Adrenal gland (tissue), 12 donors: ENCODE measurements around the gene STX8. TPM values are rescaled to one million over a fixed set of nuclear protein-coding genes. Genes with fewer than 3 reads are reported as not detected.
"Not testable (repeated sequence)": the region's sequence is repeated elsewhere in the genome, so short reads cannot be mapped to it uniquely, and the experiment has no call there.

Source experiments
- DNase-seq, 7 donors: peaks; one replicate each; pipeline ENCODE4 v3.0.0-alpha.2; 2019 to 2020
- H3K27ac ChIP-seq, 5 donors: fragments of 200-600 bp; sonication (generic) in 4 of 5; 1 replicate in 3 of 5; 2 replicates in 2 of 5; pipeline versions ENCODE4 v1.5.1 to v1.8.0; 2016 to 2020; ENCODE audit warnings: mild to moderate bottlenecking in 1 of 5
- H3K27me3 ChIP-seq: fragments of 200-600 bp; 2 replicates; pipeline ENCODE4 v1.8.0; 2021
- H3K36me3 ChIP-seq, 2 donors: fragments of 200-600 bp; replicated peaks in 1 of 2; 1 replicate in 1 of 2; 2 replicates in 1 of 2; pipeline versions ENCODE4 v1.5.1 to v1.8.0; 2018 to 2022
- H3K4me1 ChIP-seq, 2 donors: fragments of 200-600 bp; replicated peaks in 1 of 2; 1 replicate in 1 of 2; 2 replicates in 1 of 2; pipeline versions ENCODE4 v1.5.1 to v1.8.0; 2018 to 2021
- H3K4me3 ChIP-seq, 4 donors: fragments of 200-600 bp; sonication (generic) in 3 of 4; one replicate each; pipeline ENCODE4 v1.5.1; 2016 to 2018
- H3K9me3 ChIP-seq, 3 donors: fragments of 200-600 bp; sonication (generic) in 1 of 3; replicated peaks in 1 of 3; 1 replicate in 2 of 3; 2 replicates in 1 of 3; pipeline versions ENCODE4 v1.5.1 to v1.8.0; 2016 to 2021
- POLR2A ChIP-seq, 2 donors: fragments of 450-650 bp; IDR thresholded peaks; one replicate each; pipeline ENCODE4 v1.6.1; 2017; ENCODE audit warnings: antibody characterized with exemption in 2 of 2, mild to moderate bottlenecking in 2 of 2, moderate library complexity in 1 of 2
- WGBS, 4 donors: extraction: QIAGEN DNeasy Blood & Tissue Kit in 2 of 4; methylation state at CpG; one replicate each; pipeline versions ENCODE4 v1.1.5 to v1.1.7; 2013 to 2017; 5-methylcytosine and 5-hydroxymethylcytosine counted together
- intact Hi-C, 2 donors: fragments of 100-400 bp; cut with DNase I; formaldehyde crosslinking; loops; one replicate each; pipeline versions ENCODE4 v1.14.1 to v1.15.0; 2022 to 2023
- polyA plus RNA-seq, 3 donors: library from polyadenylated mRNA; stranded (reverse); fragments of 200-250 nt in 2 of 3; fragments of 350-450 nt in 1 of 3; fragmentation: Illumina TruSeq in 1 of 3; extraction: RNeasy Lipid Tissue Mini Kit (QIAGEN cat#74804) in 1 of 3; gene quantifications; one replicate each; pipeline ENCODE4 v1.2.3, GENCODE V29; 2013 to 2014
- total RNA-seq, 9 donors: library from RNA; depleted of rRNA in 4 of 9; stranded (reverse); fragments of >200 nt in 4 of 9; fragments of 120-200 nt in 1 of 9; fragmentation: NEBNext Ultra II Directional in 1 of 9; extraction: Animal tissue kit (Norgen Biotek cat#: 25700) in 1 of 9; gene quantifications; one replicate each; pipeline versions ENCODE4 v1.1.0 to v1.2.4, GENCODE V29; 2013 to 2023
- TF ChIP-seq, protein P1 (sequence below), 6 experiments: fragments of 450-650 bp in 4 of 6; fragments of 200-600 bp in 2 of 6; sonication (generic) in 1 of 6; IDR thresholded peaks; 1 replicate in 5 of 6; 2 replicates in 1 of 6; pipeline versions ENCODE4 v1.5.1 to v1.8.0; 2016 to 2021; ENCODE audit warnings: antibody characterized with exemption in 6 of 6, mild to moderate bottlenecking in 2 of 6, moderate library complexity in 1 of 6
- donor health status: healthy with polysubstance abuse.
- donor health status: Bipolar disorder and iron deficiency.
- donor health status: DM: yes; HTN: yes; CAD: no.
- donor health status: DM: no; HTN: no; CAD: no.
- donor health status: DM: no; HTN: no; CAD: no.
- donor health status: DM: yes; HTN: yes; CAD: no.

The STX8 gene
- total and polyA plus RNA-seq, 12 donors = 21.9 to 94.1 (median 72.3) TPM

GRCh38 chr17:9383826-9384225, 191.8 kb downstream of the STX8 start:
- no peaks in the 10 kb centered on the region for H3K36me3 ChIP-seq
- H3K4me3 ChIP-seq = no peak overlapping the region
- no peaks in the 10 kb centered on the region for H3K27me3 ChIP-seq
- H3K4me1 ChIP-seq = no peaks in the 10 kb centered on the region
- no peak overlapping the region for H3K27ac ChIP-seq
- no peak for DNase-seq
- H3K9me3 ChIP-seq = no peaks in the 10 kb centered on the region
- 93 to 96% (median 93%) methylated on average over 3 of the region's 3 CpGs for WGBS, 4 donors
- TF ChIP-seq POLR2A (IDR thresholded peaks at IDR 0.05) = no peak
- TF ChIP-seq, protein P1, sequence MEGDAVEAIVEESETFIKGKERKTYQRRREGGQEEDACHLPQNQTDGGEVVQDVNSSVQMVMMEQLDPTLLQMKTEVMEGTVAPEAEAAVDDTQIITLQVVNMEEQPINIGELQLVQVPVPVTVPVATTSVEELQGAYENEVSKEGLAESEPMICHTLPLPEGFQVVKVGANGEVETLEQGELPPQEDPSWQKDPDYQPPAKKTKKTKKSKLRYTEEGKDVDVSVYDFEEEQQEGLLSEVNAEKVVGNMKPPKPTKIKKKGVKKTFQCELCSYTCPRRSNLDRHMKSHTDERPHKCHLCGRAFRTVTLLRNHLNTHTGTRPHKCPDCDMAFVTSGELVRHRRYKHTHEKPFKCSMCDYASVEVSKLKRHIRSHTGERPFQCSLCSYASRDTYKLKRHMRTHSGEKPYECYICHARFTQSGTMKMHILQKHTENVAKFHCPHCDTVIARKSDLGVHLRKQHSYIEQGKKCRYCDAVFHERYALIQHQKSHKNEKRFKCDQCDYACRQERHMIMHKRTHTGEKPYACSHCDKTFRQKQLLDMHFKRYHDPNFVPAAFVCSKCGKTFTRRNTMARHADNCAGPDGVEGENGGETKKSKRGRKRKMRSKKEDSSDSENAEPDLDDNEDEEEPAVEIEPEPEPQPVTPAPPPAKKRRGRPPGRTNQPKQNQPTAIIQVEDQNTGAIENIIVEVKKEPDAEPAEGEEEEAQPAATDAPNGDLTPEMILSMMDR (IDR thresholded peaks at IDR 0.05) = no peak
- intact Hi-C loops = no loop called here

DNA sequence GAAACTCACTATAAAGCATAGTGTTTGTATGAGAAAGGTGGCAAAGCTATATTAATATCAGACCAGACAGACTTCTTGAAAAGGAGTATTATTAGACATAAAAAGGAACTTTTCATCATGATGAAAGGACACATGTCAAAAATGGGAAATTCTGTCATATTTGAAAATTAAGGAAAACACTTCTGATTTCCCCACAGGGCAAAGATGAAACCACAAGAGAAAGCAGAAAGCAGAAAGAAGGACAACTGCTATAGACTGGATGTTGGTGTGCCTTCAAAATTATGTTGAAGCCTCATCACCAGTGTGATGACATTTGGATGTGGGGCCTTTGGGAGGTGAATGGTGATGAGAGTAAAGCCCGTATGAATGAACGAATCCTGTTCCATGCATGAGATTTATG, 193.0 kb downstream of the STX8 start:
- 82 to 91% (median 89%) methylated on average over 2 of the region's 2 CpGs for WGBS, 4 donors
- Histone ChIP-seq H3K4me1 (no peaks in the 10 kb centered on the region), H3K36me3 (no peaks in the 10 kb centered on the region), H3K9me3 (no peaks in the 10 kb centered on the region), H3K4me3 (no peak overlapping the region), H3K27ac (no peak overlapping the region), H3K27me3 (no peaks in the 10 kb centered on the region)
- TF ChIP-seq, protein P1 (IDR thresholded peaks at IDR 0.05) = no peak
- no peak for DNase-seq
- intact Hi-C loops = no loop called here

DNA sequence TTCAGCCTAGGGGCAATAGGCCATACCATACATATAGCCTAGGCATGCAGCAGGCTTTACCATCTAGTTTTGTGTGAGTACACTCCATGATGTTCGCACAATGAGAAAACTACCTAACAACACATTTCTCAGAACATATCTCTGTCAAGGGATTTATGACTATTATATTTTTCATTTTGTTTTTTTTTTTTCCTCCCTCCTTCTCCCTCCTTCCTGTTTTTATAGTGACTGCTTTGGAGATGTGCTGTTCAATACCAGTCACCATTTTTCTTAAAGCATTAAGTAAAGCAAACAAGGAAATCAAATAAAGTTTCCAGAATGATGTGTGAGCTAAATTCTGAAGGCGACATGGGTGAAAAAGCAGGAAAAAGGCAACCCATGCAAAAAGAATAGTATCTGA, 194.6 kb downstream of the STX8 start:
- Histone ChIP-seq H3K4me3 (no peak overlapping the region), H3K27ac (no peak overlapping the region), H3K9me3 (no peaks in the 10 kb centered on the region), H3K36me3 (no peaks in the 10 kb centered on the region), H3K27me3 (no peaks in the 10 kb centered on the region), H3K4me1 (no peaks in the 10 kb centered on the region)
- WGBS, 4 donors = 95 to 100% (median 96%) methylated on average over 2 of the region's 2 CpGs
- intact Hi-C loops = no loop called here
- no peak for TF ChIP-seq POLR2A (IDR thresholded peaks at IDR 0.05)
- TF ChIP-seq, protein P1 (IDR thresholded peaks at IDR 0.05) = no peak
- no peak for DNase-seq

- Histone ChIP-seq H3K36me3 (no peaks in the 10 kb centered on the region), H3K27ac (no peak overlapping the region), H3K9me3 (no peaks in the 10 kb centered on the region), H3K4me3 (no peak overlapping the region), H3K4me1 (no peaks in the 10 kb centered on the region), H3K27me3 (no peaks in the 10 kb centered on the region)
- DNase-seq = no peak
- WGBS, 4 donors = 91 to 100% (median 96%) methylated on average over 4 of the region's 4 CpGs
- no peak for TF ChIP-seq POLR2A (IDR thresholded peaks at IDR 0.05)
- TF ChIP-seq, protein P1 (IDR thresholded peaks at IDR 0.05) = no peak
- intact Hi-C loops = no loop called here
Measured at GRCh38 chr17:9380361-9380760, 195.3 kb downstream of the STX8 start.

DNA sequence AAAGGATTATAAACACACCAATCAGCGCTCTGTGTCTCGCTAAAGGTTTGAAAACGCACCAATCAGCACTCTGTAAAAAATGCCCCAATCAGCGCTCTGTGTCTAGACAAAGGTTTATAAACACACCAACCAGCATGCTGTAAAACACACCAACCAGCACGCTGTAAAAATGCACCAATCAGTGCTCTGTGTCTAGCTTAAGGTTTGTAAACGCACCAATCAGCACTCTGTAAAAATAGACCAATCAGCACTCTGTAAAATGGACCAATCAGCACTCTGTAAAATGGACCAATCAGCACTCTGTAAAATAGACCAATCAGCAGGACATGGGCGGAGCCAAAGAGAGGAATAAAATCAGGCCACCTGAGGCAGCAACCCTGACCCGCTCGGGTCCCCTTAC, 199.4 kb downstream of the STX8 start:
- H3K9me3 ChIP-seq, H3K4me3 ChIP-seq, H3K27ac ChIP-seq, DNase-seq, H3K36me3 ChIP-seq, H3K27me3 ChIP-seq, H3K4me1 ChIP-seq, intact Hi-C loops: not testable (repeated sequence)
- 96 to 100% (median 98%) methylated on average over 9 of the region's 9 CpGs for WGBS, 4 donors
